Measurements from ENCODE around the gene CNKSR3.

- TF ChIP-seq, protein P1, sequence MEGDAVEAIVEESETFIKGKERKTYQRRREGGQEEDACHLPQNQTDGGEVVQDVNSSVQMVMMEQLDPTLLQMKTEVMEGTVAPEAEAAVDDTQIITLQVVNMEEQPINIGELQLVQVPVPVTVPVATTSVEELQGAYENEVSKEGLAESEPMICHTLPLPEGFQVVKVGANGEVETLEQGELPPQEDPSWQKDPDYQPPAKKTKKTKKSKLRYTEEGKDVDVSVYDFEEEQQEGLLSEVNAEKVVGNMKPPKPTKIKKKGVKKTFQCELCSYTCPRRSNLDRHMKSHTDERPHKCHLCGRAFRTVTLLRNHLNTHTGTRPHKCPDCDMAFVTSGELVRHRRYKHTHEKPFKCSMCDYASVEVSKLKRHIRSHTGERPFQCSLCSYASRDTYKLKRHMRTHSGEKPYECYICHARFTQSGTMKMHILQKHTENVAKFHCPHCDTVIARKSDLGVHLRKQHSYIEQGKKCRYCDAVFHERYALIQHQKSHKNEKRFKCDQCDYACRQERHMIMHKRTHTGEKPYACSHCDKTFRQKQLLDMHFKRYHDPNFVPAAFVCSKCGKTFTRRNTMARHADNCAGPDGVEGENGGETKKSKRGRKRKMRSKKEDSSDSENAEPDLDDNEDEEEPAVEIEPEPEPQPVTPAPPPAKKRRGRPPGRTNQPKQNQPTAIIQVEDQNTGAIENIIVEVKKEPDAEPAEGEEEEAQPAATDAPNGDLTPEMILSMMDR (IDR thresholded peaks at IDR 0.05), result no peak
- TF ChIP-seq POLR2A (IDR thresholded peaks at IDR 0.05; ENCODE audit: low read depth), result no peak
These were observed 34.0 kb downstream of the CNKSR3 start for GRCh38 chr6:154476494-154476893.
